Measurements from ENCODE around the gene DSTN.

The DSTN gene

GRCh38 chr20:17638835-17639407 is 69.0 kb downstream of the DSTN start:
- no peak for DNase-seq

GRCh38 chr20:17640146-17640874 is 70.4 kb downstream of the DSTN start:
- no peak for DNase-seq

GRCh38 chr20:17640875-17641378 is 71.1 kb downstream of the DSTN start:
- no peak for DNase-seq

GRCh38 chr20:17641520-17641964 is 71.7 kb downstream of the DSTN start:
- DNase-seq: no peak

GRCh38 chr20:17641993-17642392 is 72.1 kb downstream of the DSTN start:
- no peak for DNase-seq

GRCh38 chr20:17642404-17643269 is 72.8 kb downstream of the DSTN start:
- DNase-seq: no peak

- no peak for DNase-seq
These were observed 73.8 kb downstream of the DSTN start for GRCh38 chr20:17643531-17644188.

- no peak for DNase-seq
These were observed 74.6 kb downstream of the DSTN start for GRCh38 chr20:17644451-17644850.

GRCh38 chr20:17645010-17645409 is 75.1 kb downstream of the DSTN start:
- no peak for DNase-seq

- no peak for DNase-seq
These were observed 75.8 kb downstream of the DSTN start for GRCh38 chr20:17645546-17646208.

GRCh38 chr20:17646209-17646960 is 76.5 kb downstream of the DSTN start:
- DNase-seq: peak in 1 of 5 experiments; percentile 29

GRCh38 chr20:17646961-17647301 is 77.1 kb downstream of the DSTN start:
- no peak for DNase-seq

- no peak for DNase-seq
These were observed 77.8 kb downstream of the DSTN start for GRCh38 chr20:17647391-17648314.

- DNase-seq: no peak
These were observed 78.4 kb downstream of the DSTN start for GRCh38 chr20:17648315-17648646.

- peak in 1 of 5 experiments; percentile 20 for DNase-seq
These were observed 79.2 kb downstream of the DSTN start for GRCh38 chr20:17648791-17649730.

- no peak for DNase-seq
These were observed 80.6 kb downstream of the DSTN start for GRCh38 chr20:17650301-17651128.

- no peak for DNase-seq
These were observed 81.4 kb downstream of the DSTN start for GRCh38 chr20:17651129-17651759.

Measured in T-helper 2 cell (primary cell).